DND-41 (cell line): ENCODE measurements around the gene ENAH.

Source experiments
- EZH2 ChIP-seq: IDR thresholded peaks from 3 replicates; pipeline ENCODE4 v1.6.1; 2012; ENCODE audit warnings: borderline replicate concordance, low read depth, mild to moderate bottlenecking, moderate library complexity, low read length, inconsistent platforms; ENCODE audit not compliant: severe bottlenecking
- TF ChIP-seq, protein P1 (sequence below): IDR thresholded peaks from 2 replicates; pipeline ENCODE4 v1.5.1; 2012; ENCODE audit warnings: borderline replicate concordance, low read length, moderate library complexity, mild to moderate bottlenecking; ENCODE audit not compliant: poor library complexity, severe bottlenecking; ENCODE audit errors: extremely low read depth

DNA sequence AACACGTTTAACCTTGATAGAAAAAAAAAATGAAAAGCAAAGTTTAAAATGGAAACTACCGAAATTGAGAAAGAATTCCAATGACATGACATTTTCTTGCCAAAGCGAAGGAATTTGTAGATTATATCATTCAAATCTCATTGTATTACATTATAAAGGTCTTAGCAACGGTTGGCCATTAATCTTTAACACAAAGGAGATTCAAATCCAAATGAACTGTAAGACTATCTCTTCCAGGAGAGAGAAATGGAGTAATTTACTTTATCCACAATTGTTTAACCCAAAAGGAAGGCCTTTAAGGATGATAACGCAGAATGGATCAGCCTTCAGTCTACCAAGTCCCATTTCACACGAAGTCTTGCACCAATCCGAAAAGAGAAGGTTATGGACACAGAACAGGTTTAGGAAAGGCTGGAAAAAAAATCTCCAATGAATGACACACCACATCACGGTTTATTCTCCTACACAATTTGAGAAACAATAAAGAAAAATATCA is 1.5 kb downstream of the ENAH start:
- TF ChIP-seq, protein P1, sequence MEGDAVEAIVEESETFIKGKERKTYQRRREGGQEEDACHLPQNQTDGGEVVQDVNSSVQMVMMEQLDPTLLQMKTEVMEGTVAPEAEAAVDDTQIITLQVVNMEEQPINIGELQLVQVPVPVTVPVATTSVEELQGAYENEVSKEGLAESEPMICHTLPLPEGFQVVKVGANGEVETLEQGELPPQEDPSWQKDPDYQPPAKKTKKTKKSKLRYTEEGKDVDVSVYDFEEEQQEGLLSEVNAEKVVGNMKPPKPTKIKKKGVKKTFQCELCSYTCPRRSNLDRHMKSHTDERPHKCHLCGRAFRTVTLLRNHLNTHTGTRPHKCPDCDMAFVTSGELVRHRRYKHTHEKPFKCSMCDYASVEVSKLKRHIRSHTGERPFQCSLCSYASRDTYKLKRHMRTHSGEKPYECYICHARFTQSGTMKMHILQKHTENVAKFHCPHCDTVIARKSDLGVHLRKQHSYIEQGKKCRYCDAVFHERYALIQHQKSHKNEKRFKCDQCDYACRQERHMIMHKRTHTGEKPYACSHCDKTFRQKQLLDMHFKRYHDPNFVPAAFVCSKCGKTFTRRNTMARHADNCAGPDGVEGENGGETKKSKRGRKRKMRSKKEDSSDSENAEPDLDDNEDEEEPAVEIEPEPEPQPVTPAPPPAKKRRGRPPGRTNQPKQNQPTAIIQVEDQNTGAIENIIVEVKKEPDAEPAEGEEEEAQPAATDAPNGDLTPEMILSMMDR = no peak
- no peak for TF ChIP-seq EZH2
